HPDE6-E6E7 (cell line): ENCODE results near the gene RND3.
A peak's percentile ranks its signal among the peaks of the same experiment; 100 is the strongest.

Experiments used
- DNase-seq: peaks from one replicate; pipeline ENCODE4 v3.0.0; 2011; ENCODE audit warnings: missing footprints; ENCODE audit errors: extremely low spot score

RND3 gene, protein sequence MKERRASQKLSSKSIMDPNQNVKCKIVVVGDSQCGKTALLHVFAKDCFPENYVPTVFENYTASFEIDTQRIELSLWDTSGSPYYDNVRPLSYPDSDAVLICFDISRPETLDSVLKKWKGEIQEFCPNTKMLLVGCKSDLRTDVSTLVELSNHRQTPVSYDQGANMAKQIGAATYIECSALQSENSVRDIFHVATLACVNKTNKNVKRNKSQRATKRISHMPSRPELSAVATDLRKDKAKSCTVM

DNA sequence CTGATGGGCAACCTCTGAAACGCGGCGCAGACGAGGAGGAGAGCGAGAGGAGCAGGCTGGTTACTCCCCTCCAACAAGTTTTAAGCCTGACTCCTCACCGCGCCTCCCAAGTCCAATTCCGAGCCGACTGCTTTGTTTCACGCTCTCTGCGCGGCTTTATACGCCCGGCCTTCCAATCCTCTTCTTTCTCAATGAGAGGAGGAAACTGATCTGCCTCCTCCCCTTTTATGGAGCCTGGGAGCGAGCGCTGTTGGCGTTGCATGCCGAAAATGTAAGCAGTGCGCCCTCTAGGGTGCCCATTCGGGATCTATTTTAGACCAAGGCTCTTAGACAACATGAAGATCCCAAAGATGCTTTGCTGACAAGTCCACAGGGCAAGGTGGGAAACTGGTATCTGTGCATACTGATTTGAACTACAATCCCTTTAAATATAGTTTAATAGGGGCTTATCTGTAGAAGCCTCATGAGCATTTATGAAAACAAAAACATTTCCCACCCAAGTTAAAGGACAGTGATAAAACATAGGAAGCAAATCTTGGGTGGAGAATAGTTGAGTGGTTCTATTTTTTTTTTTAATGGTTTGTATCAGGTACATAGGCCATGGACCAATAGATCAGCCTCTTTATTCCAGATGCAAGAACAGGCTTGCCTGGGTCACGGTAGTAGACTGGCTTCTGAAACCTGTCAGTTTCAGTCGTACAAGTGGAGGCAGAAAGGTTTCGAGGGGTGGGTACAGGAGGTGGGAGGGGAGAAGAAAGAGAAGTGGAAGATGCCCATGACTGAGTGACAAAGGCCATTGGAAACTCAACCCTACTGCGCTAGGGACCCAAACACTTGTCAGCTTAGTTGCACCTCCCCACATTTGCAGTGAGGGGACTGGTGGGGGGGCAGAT is at the start of gene RND3:
Gene RND3, minus strand, starts transcription at position 131 of the 893 bp plus-strand sequence. CDS start 250 bp downstream, outside the sequence.
- peak; percentile 84 for DNase-seq

DNA sequence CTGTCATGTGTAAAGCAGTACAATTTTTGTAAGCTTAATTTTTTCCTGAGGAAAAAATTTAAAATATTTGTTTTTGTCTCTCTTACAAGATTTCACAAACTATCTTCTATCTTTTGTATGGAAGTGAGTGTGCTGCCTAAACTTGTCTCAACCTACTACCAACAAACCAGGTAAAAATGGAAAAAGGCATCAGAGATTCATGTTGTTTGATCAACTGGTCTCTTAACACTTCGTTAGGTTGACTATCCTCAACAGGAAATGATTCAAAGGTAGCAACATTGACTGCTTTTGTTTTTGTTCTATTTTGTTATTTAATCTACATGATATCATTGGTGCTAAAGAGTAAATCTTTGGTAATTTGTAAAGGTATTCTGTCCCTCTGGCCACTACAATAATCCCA is 47.7 kb upstream of the RND3 start:
- DNase-seq = no peak

GRCh38 chr2:150532879-150533278 is 45.4 kb upstream of the RND3 start:
- DNase-seq = no peak

GRCh38 chr2:150532020-150532419 is 44.6 kb upstream of the RND3 start:
- no peak for DNase-seq

GRCh38 chr2:150531591-150531990 is 44.1 kb upstream of the RND3 start:
- no peak for DNase-seq

GRCh38 chr2:150530168-150530567 is 42.7 kb upstream of the RND3 start:
- DNase-seq = no peak

GRCh38 chr2:150528861-150529801 is 41.7 kb upstream of the RND3 start:
- peak; percentile 64 for DNase-seq

- peak; percentile 66 for DNase-seq
Observed at GRCh38 chr2:150526827-150527226, 39.4 kb upstream of the RND3 start.

- no peak for DNase-seq
Observed at GRCh38 chr2:150526006-150526405, 38.5 kb upstream of the RND3 start.

GRCh38 chr2:150522269-150522668 is 34.8 kb upstream of the RND3 start:
- no peak for DNase-seq

DNA sequence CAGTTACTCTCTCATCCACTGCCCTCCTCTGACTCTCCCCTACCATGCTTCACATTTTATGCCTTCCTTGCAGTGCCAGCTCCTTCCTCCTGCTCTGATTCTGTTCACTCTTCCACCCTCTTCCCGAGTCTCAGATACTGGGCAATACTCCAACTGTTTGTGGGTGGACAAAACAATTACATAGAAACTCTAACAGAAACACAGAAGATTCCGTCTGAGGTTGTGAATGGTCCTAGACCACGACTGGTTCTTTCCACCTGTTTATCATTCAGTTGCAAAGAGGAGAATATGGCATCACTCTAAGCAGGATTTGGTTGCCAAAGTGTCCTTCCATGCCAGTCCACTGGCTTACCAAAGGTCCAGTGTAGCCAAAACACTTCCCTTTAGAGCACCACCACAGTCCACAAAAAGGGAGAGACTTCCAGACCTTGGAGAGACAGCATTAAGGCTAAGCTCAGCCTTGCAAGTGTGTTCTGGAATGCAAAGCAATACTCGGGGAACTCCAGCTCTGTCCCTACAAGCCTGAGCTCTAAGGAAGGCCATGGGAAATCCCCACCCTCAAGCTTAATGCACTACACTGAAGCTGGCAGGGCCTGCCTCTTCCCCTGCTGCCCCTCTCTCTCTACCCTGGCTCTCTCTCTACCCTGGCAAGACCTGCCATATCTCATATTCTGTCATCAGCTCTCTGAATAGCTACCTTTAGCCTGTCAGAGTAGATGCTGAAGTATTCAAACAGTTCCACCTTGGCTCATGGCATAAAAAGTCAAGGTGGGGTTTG is 33.6 kb upstream of the RND3 start:
- DNase-seq = peak; percentile 49

GRCh38 chr2:150520033-150520432 is 32.6 kb upstream of the RND3 start:
- DNase-seq = no peak

GRCh38 chr2:150517951-150518680 is 30.6 kb upstream of the RND3 start:
- no peak for DNase-seq

DNA sequence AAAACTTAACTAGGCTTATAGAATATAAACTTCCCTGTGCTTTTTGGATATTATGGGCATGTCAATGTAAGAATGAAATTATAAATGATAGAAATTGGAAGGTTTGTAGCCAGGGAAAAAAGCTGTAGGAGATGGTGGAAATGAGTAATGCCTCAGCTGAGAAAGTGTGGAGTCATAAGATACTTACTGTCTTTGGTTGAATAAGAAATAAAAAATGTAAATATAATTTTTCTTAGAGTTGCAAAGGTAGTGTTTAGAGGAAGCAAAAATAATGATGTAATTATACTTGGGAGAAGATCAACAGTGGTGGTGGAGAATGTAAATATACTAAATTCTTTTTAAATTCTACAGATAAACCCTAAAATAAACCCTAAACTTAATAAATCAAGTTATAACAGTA is 26.2 kb upstream of the RND3 start:
- no peak for DNase-seq

- no peak for DNase-seq
Observed at GRCh38 chr2:150508497-150509137, 21.1 kb upstream of the RND3 start.

GRCh38 chr2:150507071-150507470 is 19.6 kb upstream of the RND3 start:
- DNase-seq = no peak

DNA sequence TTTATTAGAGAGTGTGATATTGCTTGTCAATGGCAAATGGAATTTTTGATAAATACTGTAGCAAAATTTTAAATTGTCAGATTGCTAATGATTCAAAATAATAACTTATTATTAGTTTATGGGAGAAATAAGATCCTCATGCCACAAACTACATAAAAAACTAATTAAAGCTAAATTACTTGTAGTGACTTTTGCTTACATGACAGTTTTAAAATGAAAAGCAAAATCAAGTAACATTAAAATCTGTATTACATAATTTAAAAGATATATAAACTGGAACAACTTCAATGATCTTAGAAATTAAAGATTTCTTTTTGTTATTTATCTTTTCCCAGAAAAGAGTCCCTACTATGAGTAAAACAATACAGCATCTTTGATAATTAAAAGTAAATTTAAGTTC is 17.7 kb upstream of the RND3 start:
- no peak for DNase-seq

DNA sequence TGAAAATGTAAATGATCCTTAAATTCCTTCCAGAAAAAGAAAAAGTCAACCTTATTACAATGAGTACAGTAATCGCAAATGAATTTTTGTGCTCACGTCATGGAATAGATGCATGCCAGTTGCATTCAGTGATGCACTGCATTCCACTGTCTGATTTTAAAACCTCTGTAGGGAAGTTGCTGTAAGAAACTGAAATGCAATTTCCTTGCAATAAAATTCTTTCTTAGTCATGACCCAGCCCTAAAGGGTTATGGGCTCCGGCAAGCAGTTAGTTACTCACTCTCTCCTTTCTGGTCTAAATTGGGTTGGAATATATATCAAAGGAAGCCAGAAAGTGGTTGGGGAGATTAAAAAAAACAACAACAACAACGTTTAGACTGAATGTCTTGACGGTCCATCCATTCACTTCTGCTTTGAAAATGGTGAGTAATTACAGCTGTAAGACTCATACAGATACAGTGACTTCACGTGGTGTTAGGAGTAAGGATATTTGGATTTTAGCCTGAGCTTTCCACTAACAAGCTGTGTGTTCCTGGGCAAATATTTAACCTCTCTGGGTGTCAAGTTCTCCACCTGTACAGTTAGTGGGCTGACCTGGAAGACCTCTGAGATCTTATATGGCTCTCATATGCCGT is 8.6 kb upstream of the RND3 start:
- DNase-seq = peak; percentile 49

DNA sequence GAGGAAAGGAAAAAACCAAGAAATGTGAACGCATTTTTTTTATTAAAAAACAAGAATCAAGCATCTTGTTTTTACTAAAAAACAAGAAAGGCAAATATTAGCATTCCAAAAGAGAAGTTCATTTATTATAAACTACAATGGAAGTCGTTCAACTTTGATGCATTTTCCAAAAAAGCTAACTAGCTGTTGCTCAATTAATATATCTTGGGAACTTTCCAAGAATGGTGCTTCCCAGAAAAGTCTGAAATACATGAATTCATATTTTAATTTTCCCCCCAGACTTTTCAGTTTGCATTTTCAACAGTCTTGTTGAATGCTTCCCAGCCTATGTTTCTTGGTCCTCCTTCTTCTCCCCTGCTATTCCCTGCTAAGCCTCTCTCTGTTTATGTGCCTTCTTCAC is 7.5 kb upstream of the RND3 start:
- no peak for DNase-seq
